GM21717 (cell line): Measurements from ENCODE around the gene CERS5.
A peak's percentile ranks its signal among the peaks of the same experiment; 100 is the strongest.
"Not testable (repeated sequence)": the region's sequence is repeated elsewhere in the genome, so short reads cannot be mapped to it uniquely, and the experiment has no call there.

Experiments
- ATAC-seq: cut with Tn5 transposase; IDR thresholded peaks from one replicate; pipeline ENCODE4 v1.9.1; 2021; ENCODE audit warnings: mild to moderate bottlenecking, moderate library complexity; ENCODE audit not compliant: unreplicated experiment

The CERS5 gene

GRCh38 chr12:50104417-50105366 is 62.5 kb downstream of the CERS5 start:
- no peak for ATAC-seq

GRCh38 chr12:50103767-50104321 is 63.3 kb downstream of the CERS5 start, which contains the start of gene GPD1:
Gene GPD1, plus strand, starts transcription at chr12:50104008. Its CDS starts 43 bp downstream, at chr12:50104051.
- no peak for ATAC-seq

GRCh38 chr12:50103351-50103750 is 63.8 kb downstream of the CERS5 start:
- no peak for ATAC-seq

GRCh38 chr12:50102646-50103309 is 64.4 kb downstream of the CERS5 start:
- no peak for ATAC-seq

GRCh38 chr12:50102131-50102531 is 65.0 kb downstream of the CERS5 start:
- ATAC-seq, result no peak

- ATAC-seq, result no peak
Measured at GRCh38 chr12:50101663-50102062, 65.5 kb downstream of the CERS5 start.

GRCh38 chr12:50100561-50100960 is 66.6 kb downstream of the CERS5 start:
- no peak for ATAC-seq

- no peak for ATAC-seq
Measured at GRCh38 chr12:50099302-50100008, 67.7 kb downstream of the CERS5 start.

GRCh38 chr12:50097952-50098351 is 69.2 kb downstream of the CERS5 start:
- ATAC-seq, result no peak

- ATAC-seq, result no peak
Measured at GRCh38 chr12:50090391-50090790, 76.8 kb downstream of the CERS5 start.

GRCh38 chr12:50089730-50090129 is 77.4 kb downstream of the CERS5 start:
- ATAC-seq, result no peak

- ATAC-seq, result no peak
Measured at GRCh38 chr12:50088577-50089335, 78.4 kb downstream of the CERS5 start.

- ATAC-seq, result no peak
Measured at GRCh38 chr12:50087995-50088394, 79.2 kb downstream of the CERS5 start.

GRCh38 chr12:50087151-50087550 is 80.0 kb downstream of the CERS5 start:
- ATAC-seq, result no peak

GRCh38 chr12:50086148-50086547 is 81.0 kb downstream of the CERS5 start:
- ATAC-seq, result no peak

- peak; percentile 7 for ATAC-seq
Measured at GRCh38 chr12:50085615-50086072, 81.5 kb downstream of the CERS5 start.

GRCh38 chr12:50084775-50085614 is 82.2 kb downstream of the CERS5 start, which contains the start of gene SMARCD1:
Gene SMARCD1, plus strand, starts transcription at chr12:50085342. Its CDS starts 28 bp downstream, at chr12:50085370.
- peak; percentile 72 for ATAC-seq

- ATAC-seq, result not testable (repeated sequence)
Measured at GRCh38 chr12:50084409-50084774, 82.8 kb downstream of the CERS5 start.

- ATAC-seq, result no peak
Measured at GRCh38 chr12:50083301-50083700, 83.9 kb downstream of the CERS5 start.
